Measurements from ENCODE around the gene SIX5.
A peak's percentile ranks its signal among the peaks of the same experiment; 100 is the strongest.

SIX5 gene

DNA sequence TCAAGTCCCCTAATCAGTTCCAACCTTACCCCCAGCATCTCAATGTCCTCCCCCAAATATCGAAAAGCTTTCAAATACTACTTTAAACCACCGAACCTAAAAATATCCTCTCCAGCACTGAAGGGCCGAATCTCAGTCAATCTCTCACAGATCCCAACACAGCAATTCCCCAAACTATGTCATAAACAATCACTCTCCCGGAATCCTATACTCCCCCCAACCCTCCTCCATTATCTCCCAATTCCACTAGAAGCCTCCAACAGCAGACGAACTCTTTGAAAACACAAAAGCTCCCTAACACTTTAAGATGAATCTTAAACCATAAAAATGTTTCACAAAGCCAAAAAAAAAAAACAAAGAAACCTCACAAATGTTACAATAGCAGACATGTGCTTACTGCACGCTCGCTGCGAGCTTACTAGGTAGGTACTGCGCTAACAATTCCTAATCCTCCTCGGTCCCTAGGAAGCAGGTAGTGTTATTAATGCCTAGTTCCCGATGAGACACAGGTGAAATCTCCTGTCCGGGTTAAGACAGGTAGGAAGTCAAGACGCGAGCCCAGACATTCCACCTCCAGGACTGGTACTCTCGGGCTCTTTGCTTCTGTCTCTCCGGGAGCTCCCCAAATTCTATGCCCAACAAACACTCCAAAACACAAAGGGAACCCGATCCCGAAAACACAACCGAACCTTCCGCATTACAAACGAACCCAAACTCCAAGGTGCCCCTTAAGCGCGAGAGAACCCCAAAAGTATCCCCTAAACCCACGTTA is 52.5 kb downstream of the SIX5 start (continued):
- TF ChIP-seq, protein P1, sequence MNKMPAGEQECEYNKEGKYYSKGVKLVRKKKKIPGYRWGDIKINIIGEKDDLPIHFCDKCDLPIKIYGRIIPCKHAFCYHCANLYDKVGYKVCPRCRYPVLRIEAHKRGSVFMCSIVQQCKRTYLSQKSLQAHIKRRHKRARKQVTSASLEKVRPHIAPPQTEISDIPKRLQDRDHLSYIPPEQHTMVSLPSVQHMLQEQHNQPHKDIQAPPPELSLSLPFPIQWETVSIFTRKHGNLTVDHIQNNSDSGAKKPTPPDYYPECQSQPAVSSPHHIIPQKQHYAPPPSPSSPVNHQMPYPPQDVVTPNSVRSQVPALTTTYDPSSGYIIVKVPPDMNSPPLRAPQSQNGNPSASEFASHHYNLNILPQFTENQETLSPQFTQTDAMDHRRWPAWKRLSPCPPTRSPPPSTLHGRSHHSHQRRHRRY (tag by site-specific recombination; IDR thresholded peaks at IDR 0.05) = no peak
- TF ChIP-seq ZBTB48 (tag by site-specific recombination; IDR thresholded peaks at IDR 0.05) (no peak; the same call in 1 of the 2 replicates), GLIS1 (tag by site-specific recombination; IDR thresholded peaks at IDR 0.05) (peak; percentile 26; the same call in 1 of the 2 replicates), ZNF426 (tag by site-specific recombination; IDR thresholded peaks at IDR 0.05) (no peak), ZBTB20 (tag by site-specific recombination; IDR thresholded peaks at IDR 0.05) (peak; percentile 20; the same call in 1 of the 2 replicates), ZNF600 (tag by site-specific recombination; IDR thresholded peaks at IDR 0.05) (peak; percentile 64), ZNF23 (tag by site-specific recombination; IDR thresholded peaks at IDR 0.05; ENCODE audit: borderline replicate concordance) (no peak), SP3 (tag by site-specific recombination; IDR thresholded peaks at IDR 0.05) (no peak)

- ChIA-PET POLR2A (interaction anchor here (0.6 to 6.5 kb wide), 5 partner anchors 16 to 280 kb away, joined by 3 to 133 read pairs (median 6); partner anchors contain the start of genes CCDC61, FBXO46, QPCTL and SIX5), CTCF (interaction anchor here (1.1 to 7.7 kb wide), 5 partner anchors 8 to 55 kb away, joined by 4 to 64 read pairs (median 5); partner anchors contain the start of genes QPCTL, SIX5 and SNRPD2)
- Histone ChIP-seq H3K27ac (ENCODE audit: extremely low read depth, low read depth, low read length) (no peak overlapping the region; the same call in 1 of the 2 replicates), H3K4me3 (ENCODE audit: low read depth, low read length) (no peak overlapping the region), H3K9me3 (ENCODE audit: control insufficient read depth, insufficient read depth, low read depth, low read length) (no peaks in the 10 kb centered on the region), H3K4me1 (ENCODE audit: control insufficient read depth, insufficient read depth, low read length) (peaks cover 19% of the 10 kb centered on the region), H3K36me3 (ENCODE audit: control insufficient read depth in 2 of 2, insufficient read depth in 1 of 2, low read length in 2 of 2) (peaks cover 14 to 34% of the 10 kb centered on the region in 2 experiments; a peak in 2 of 3 replicates)
- no peak for TF ChIP-seq KLF9 (tag by site-specific recombination; IDR thresholded peaks at IDR 0.05; ENCODE audit: low read depth)
- no peak for TF ChIP-seq ZNF707 (tag by site-specific recombination; IDR thresholded peaks at IDR 0.05)
- no peak for TF ChIP-seq ZNF654 (tag by site-specific recombination; IDR thresholded peaks at IDR 0.05; ENCODE audit: low read depth)
- TF ChIP-seq ZNF23 (tag by site-specific recombination; IDR thresholded peaks at IDR 0.05; ENCODE audit: borderline replicate concordance) = no peak
- no peak for TF ChIP-seq ZNF626 (tag by site-specific recombination; IDR thresholded peaks at IDR 0.05)
- TF ChIP-seq ZNF677 (tag by site-specific recombination; IDR thresholded peaks at IDR 0.05) = no peak
- no peak for TF ChIP-seq ZNF548 (tag by site-specific recombination; IDR thresholded peaks at IDR 0.05)
- no peak for TF ChIP-seq GLI2 (tag by site-specific recombination; IDR thresholded peaks at IDR 0.05; ENCODE audit: borderline replicate concordance, low read depth)
- no peak for TF ChIP-seq ZNF341 (tag by site-specific recombination; IDR thresholded peaks at IDR 0.05; ENCODE audit: low read depth)
- no peak for TF ChIP-seq ZNF792 (tag by site-specific recombination; IDR thresholded peaks at IDR 0.05)
These were observed 53.9 kb downstream of the SIX5 start for GRCh38 chr19:45715139-45715538.
